ENCODE measurements around the gene LBP.
"Not testable (repeated sequence)": the region's sequence is repeated elsewhere in the genome, so short reads cannot be mapped to it uniquely, and the experiment has no call there.

Gene LBP

DNA sequence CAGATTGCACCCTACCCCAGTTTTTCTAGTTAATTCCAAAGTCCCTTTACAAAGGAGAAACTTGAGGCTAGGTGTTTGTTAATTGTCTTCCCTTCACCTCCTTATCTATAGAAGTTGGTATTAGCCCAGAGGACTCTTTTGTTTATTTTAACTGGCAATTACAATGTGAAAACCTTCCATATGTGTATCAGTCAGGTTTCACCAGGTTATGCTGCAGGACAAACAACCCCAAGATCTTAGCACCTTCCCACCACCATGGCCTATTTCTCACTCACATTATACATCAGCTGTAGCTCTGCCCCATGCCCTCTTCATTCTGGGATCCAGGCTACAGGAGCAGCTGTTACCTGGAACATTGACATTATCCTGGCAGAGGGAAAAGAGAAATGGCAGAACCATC, 57.7 kb downstream of the LBP start:
- DNase-seq: no peak

DNA sequence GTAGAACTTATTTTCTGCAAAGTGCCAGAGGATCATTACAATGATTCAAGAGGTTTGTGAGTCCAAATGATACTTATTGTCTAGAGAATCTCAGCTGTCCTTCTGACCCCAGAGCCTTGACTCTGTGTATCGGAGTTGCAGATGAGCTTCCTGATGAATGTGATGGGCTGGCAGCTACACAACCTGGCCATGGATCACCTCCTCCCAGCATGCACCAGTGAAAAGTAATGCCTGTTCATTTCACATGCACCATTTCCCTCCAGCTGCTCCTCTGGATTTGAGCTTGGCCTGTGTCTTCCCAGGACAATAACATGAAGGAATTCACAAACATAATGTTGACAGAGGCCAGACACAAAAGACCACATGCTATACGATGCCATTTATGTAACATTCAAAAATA, 58.9 kb downstream of the LBP start:
- DNase-seq: no peak

DNA sequence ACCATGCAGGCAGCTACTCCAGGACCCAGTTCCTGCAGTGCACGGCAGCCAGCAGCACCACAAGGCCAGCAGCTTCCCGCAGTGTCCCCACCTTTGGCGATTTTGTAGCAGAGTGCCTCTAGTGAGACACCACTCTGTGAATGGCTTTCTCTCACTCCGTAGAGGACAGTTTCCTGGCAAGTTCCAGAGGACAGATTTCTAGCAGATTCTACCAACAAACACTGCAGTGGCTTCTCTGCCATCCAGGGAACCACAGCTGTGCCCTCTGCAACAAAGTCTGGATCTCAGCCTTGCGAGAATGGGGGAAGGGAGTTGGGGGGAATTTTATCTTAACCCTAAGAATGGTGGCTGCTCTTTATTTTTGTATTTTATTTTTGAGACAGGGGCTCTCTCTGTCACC, 60.2 kb downstream of the LBP start:
- no peak for DNase-seq

DNA sequence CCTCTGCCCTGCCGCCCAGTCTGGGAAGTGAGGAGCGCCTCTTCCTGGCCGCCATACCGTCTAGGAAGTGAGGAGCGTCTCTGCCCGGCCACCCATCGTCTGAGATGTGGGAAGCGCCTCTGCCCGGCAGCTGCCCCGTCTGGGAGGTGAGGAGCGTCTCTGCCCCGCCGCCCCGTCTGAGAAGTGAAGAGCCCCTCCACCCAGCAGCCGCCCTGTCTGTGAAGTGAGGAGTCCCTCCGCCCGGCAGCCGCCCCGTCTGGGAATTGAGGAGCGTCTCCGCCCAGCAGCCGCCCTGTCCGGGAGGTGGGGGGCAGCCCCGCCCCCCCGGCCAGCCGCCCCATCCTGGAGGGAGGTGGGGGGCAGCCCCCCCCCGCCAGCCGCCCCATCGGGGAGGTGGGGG, 61.0 kb downstream of the LBP start:
- DNase-seq: no peak

DNA sequence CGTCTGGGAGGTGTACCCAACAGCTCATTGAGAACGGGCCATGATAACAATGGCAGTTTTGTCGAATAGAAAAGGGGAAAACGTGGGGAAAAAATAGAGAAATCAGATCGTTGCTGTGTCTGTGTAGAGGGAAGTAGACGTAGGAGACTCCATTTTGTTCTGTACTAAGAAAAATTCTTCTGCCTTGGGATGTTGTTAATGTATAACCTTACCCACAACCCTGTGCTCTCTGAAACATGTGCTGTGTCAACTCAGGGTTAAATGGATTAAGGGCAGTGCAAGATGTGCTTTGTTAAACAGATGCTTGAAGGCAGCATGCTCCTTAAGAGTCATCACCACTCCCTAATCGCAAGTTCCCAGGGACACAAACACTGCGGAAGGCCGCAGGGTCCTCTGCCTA, 61.5 kb downstream of the LBP start:
- DNase-seq: not testable (repeated sequence)

DNA sequence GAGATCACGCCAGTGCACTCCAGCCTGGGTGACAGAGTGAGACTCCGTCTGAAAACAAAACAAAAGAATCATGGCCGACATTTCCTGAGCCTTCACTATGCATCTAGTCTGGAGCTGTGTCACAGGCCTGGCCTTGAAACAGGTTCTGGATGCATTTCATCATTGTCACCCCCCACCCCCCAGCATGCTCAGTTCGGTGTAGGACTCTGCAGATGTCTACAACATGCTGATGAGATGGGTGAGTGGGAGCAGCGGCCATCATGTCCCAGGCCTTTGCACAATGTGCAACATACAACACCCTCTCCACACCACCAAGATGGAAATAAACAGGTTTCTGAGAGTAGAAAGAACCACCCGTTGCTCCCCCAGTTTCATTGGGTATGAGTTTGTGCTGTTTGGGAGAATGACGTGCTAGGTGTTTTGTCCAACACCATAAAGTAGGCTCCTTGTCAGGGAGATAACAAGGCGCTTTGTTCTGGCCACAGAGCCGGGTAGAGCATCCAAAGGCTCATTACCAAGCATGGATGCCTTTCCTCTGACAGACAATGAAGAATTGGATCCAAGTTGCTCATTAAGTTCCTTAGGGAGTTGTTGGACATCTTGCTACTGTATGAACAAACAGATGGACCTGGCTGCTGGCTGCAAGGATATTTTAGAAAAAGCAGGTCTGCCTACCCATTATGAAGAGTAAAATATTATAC, 66.7 kb downstream of the LBP start:
- DNase-seq: no peak

DNA sequence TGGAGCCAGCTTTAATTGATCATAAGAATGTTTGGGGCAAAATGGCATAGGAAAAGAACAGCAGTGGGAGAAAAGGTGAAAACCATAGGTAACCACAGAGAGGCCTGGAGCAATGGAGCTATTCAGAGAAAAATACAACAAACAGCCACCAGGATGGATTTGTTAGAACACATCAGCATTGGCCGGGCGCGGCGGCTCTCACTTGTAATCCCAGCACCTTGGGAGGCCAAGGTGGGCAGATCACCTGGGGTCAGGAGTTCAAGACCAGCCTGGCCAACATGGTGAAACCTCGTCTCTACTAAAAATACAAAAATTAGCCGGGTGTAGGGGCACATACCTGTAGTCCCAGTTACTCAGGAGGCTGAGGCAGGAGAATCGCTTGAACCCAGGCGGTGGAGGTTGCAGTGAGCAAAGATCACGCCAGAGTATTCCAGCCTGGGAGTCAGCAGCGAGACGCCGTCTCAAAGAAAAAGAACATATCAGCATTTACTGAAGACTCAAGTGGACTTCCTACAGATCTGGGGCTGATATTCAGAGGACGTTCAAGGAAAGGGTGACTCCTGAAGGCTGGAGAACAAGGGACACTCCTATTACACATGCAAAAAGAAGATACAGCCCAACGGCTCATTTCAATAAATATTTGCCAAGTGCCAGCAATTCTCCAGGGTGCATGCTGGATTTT, 68.6 kb downstream of the LBP start:
- DNase-seq: no peak

DNA sequence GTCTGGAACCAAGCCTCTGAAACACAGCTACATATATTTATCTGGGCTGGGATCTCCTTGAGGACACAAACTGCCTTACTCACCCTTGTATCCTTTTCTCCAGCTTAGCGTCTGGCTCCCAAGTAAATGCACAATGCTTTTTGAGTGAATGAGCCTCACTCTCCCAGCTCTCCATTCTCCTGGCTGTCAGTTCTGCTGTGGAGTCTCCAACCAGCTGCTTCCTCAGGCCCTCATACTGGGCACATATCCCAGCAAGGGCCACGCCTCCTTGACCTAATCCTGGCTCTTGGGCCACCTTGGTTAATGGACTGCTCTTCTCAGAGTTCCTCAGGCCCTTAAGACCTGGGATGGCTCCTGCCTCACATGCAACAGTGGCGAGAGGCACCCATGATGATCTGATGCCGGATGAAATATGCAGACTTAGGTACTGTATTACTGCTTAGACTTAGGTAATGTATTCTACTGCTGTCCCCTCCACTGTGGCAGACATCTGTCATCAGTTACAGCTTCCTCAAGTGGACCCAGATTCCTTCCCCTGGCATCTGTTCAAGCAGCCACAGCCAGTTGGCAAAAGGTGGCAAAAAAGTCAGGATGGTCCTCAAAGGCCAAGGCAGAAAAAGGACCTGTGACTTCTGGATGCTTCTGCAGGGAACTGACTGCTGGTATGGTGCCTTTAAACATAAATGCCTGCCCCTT, 72.4 kb downstream of the LBP start:
- DNase-seq: no peak

DNA sequence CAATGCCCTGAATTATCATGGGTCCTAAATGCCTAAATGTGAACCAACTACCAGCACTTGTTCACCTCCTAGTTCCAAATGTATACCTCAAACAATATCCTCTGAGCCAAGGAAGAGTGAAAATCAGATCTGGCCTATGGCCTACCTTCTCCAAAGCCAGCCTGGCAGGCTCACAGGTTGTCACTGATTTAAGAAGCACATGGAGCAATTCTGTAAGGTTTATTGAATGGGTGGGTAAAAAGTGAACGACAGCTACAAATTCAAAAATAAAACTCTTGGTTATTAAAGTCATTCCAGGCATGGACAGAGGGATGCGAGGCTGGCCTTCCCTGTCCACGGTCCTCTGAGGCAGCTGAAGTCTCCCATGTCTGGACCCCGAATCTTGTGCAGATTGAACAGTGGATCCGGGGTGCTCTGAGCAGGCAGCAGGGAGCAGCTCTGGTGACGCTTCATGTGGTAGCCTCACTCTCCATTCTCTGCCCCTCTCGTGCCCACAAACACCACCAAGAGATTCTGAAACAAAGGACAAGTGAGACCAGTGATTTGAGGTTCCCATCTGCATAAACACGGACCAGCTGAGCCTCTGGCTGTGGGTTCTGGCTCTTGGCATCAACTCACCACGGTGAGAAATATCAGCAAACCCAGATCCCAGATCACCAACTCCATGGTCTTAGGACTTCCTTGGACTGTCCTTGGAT, 74.3 kb downstream of the LBP start:
- no peak for DNase-seq

DNA sequence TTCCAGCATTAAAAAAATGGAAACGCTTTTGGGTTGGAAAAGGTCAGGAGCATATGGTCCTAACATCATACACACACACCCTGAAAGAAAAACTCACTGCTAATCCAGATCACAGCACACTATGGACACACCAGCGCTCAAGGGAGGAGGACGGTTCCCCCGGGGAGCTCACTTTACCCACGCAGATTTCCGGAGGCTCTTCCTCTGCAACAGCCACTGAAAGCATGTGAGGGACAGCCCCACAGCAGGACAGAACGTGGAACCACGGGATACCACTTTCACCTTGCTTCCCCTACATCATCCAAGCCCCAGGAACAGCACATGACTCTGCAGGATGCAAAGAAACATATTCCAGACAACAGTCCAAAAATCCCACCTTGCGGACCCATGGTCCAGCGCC, 75.6 kb downstream of the LBP start:
- DNase-seq: no peak

DNA sequence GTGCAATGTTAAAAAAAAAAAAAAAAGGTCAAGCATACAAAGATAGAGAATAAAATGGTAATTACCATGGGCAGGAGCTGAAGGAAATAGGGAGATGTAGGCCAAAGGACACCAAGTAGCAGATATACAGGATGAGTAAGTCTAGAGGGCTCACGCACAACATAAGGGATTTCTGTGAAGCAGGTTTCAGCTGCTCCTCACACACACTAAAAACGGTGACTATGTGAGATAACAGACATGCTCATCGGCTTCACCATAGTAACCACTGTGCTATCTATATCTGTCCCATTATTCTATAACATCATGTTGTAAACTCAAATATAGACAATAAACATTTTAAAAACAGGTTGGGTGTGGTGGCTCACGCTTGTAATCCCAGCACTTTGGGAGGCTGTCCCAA, 77.3 kb downstream of the LBP start:
- no peak for DNase-seq

DNA sequence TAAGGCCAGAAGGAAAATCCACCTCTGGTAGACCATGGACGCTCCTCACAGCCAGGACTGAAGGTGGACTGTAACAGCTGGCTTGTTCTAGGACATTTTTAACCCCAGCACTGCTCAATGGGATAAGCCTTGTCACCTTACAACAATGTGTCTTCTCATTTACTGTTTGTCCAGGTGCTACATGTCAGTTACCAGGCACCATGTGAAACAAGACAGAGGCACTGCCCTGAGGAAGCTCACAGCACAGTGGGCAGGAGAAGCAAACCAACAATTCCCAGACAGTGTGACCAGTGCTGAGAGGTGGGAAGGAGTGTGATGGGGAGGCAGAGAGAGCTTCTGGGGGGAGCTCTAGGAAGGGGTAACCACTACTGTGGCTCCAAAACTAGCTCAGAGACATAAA, 78.1 kb downstream of the LBP start:
- DNase-seq: no peak

DNA sequence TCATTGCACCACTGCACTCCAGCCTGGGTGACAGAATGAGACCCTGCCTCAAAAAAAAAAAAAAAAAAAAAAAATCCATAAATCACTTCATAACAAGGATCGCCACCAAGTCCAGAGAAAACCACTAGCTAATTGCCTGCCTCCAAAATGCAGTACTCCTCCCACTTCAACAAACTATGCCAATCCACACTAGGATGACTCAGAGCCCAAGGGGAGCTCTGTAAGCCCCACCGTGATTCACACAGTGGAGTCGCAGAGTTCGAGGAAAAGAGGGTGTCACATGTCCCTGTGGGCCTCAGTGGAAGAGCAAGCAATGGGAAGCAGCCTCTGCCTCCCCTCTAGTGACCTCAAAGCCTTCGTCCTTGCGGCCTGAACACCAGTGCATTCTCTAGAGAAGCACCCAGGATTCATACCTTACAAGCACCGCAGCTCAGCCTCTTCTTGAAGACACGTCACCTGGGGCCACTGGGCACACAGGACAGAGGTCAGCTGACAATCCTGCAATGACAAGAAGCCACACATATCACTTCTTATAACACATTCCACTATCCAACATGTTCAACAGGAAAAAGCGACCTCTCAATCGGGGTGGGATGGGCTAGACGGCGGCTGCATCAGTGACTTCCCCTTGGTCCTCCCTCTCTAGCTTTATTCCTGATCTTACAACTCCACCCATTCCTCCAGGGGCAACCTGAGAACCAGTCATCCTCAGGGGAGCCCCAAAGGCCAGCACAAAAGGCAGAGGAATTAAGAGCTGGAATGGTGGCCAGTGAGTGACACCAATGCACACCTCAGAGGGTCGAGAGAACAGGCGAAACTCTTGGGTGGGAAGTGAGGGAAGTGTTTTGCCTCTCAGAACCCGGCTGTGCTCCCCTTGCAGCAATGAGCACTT, 80.0 kb downstream of the LBP start:
- peak; percentile 56 for DNase-seq
